Upper lobe of left lung (tissue), 6 donors: ENCODE measurements around the gene CARD10. TPM values are rescaled to one million over a fixed set of nuclear protein-coding genes. Genes with fewer than 3 reads are reported as not detected.

Experiments
- ATAC-seq, 2 donors: fragments of 200-7000 bp; cut with Tn5 transposase; one replicate each; pipeline ENCODE4 v1.9.1; 2022; ENCODE audit warnings: mild to moderate bottlenecking in 2 of 2, moderate library complexity in 2 of 2; ENCODE audit not compliant: low FRiP score in 2 of 2
- DNase-seq, 2 donors: peaks; one replicate each; pipeline ENCODE4 v3.0.0-alpha.2; 2019 to 2020
- H3K27ac ChIP-seq, 4 donors: fragments of 200-600 bp; sonication (generic); one replicate each; pipeline ENCODE4 v1.5.1; 2016 to 2019
- H3K27me3 ChIP-seq, 4 donors: fragments of 200-600 bp; sonication (generic); one replicate each; pipeline ENCODE4 v1.5.1; 2017 to 2019
- H3K36me3 ChIP-seq, 4 donors: fragments of 200-600 bp; sonication (generic); one replicate each; pipeline ENCODE4 v1.5.1; 2016 to 2019
- H3K4me1 ChIP-seq, 4 donors: fragments of 200-600 bp; sonication (generic); one replicate each; pipeline ENCODE4 v1.5.1; 2018 to 2019
- H3K4me3 ChIP-seq, 4 donors: fragments of 200-600 bp; sonication (generic); one replicate each; pipeline ENCODE4 v1.5.1; 2017 to 2019; ENCODE audit warnings: mild to moderate bottlenecking in 2 of 4, moderate library complexity in 1 of 4
- H3K9me3 ChIP-seq, 4 donors: fragments of 200-600 bp; sonication (generic); one replicate each; pipeline ENCODE4 v1.5.1; 2018 to 2019
- EP300 ChIP-seq, 4 donors: sonication (generic); formaldehyde crosslinking; IDR thresholded peaks; one replicate each; pipeline ENCODE4 v1.5.1; 2017; ENCODE audit warnings: antibody characterized with exemption in 4 of 4, control low read depth in 2 of 4
- POLR2A ChIP-seq, 4 donors: fragments of 450-650 bp; IDR thresholded peaks; one replicate each; pipeline ENCODE4 v1.5.1; 2016 to 2017; ENCODE audit warnings: antibody characterized with exemption in 4 of 4, mild to moderate bottlenecking in 2 of 4
- POLR2AphosphoS5 ChIP-seq, 2 donors: sonication (generic); formaldehyde crosslinking; IDR thresholded peaks; one replicate each; pipeline ENCODE4 v1.5.1; 2017; ENCODE audit warnings: antibody characterized with exemption in 2 of 2
- WGBS, 2 donors: methylation state at CpG; one replicate each; pipeline ENCODE4 v1.1.5; 2017 to 2018; 5-methylcytosine and 5-hydroxymethylcytosine counted together
- total RNA-seq, 6 donors: library from RNA; depleted of rRNA in 4 of 6; stranded (reverse); fragments of >200 nt in 4 of 6; gene quantifications; one replicate each; pipeline versions ENCODE4 v1.1.0 to v1.2.1, GENCODE V29; 2016 to 2021
- TF ChIP-seq, protein P1 (sequence below), 6 experiments: fragments of 450-650 bp in 4 of 6; fragments of 200-600 bp in 2 of 6; sonication (generic) in 2 of 6; IDR thresholded peaks; one replicate each; pipeline ENCODE4 v1.5.1; 2016 to 2019; ENCODE audit warnings: antibody characterized with exemption in 6 of 6
- donor health status: DM: no; HTN: no; CAD: no; lungs with moderate emphysema.
- donor health status: DM: no; HTN: yes; CAD: no; lungs with severe emphysema.

CARD10 gene
- total RNA-seq, 6 donors from 2014 or later, result 6.2 to 19.8 (median 13.6) TPM

DNA sequence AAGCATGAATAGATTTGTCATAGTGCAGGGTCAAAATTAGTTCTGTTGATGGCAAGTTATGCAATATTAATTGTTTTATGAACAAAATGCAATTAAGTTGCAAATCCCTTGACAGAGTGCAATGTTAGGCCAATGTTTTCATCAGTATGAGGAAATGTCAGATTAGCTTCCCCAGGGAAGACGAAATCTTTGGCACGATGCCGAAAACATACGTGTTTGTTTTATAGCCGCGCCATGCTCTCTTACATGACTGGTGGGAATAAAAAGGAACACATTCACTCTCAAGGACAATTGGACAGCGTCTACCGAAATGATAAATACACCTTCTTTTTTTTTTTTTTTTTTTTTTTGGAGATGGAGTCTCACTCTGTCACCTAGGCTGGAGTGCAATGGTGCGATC lies 60.0 kb downstream of the CARD10 start:
- no peaks in the 10 kb centered on the region for H3K9me3 ChIP-seq
- no peaks in the 10 kb centered on the region for H3K27me3 ChIP-seq
- 69 to 72% methylated on average over 9 of the region's 9 CpGs for WGBS, 2 donors
- H3K27ac ChIP-seq, result no peak overlapping the region
- no peak overlapping the region for H3K4me3 ChIP-seq
- TF ChIP-seq, protein P1, sequence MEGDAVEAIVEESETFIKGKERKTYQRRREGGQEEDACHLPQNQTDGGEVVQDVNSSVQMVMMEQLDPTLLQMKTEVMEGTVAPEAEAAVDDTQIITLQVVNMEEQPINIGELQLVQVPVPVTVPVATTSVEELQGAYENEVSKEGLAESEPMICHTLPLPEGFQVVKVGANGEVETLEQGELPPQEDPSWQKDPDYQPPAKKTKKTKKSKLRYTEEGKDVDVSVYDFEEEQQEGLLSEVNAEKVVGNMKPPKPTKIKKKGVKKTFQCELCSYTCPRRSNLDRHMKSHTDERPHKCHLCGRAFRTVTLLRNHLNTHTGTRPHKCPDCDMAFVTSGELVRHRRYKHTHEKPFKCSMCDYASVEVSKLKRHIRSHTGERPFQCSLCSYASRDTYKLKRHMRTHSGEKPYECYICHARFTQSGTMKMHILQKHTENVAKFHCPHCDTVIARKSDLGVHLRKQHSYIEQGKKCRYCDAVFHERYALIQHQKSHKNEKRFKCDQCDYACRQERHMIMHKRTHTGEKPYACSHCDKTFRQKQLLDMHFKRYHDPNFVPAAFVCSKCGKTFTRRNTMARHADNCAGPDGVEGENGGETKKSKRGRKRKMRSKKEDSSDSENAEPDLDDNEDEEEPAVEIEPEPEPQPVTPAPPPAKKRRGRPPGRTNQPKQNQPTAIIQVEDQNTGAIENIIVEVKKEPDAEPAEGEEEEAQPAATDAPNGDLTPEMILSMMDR (IDR thresholded peaks at IDR 0.05), result no peak
- no peak for TF ChIP-seq POLR2AphosphoS5 (IDR thresholded peaks at IDR 0.05)
- TF ChIP-seq POLR2A (IDR thresholded peaks at IDR 0.05), result no peak
- no peak for TF ChIP-seq EP300 (IDR thresholded peaks at IDR 0.05)
- H3K36me3 ChIP-seq, result no peaks in the 10 kb centered on the region
- H3K4me1 ChIP-seq, result peaks cover 0 to 18% (median 6%) of the 10 kb centered on the region in 4 donors
- DNase-seq (no peak), ATAC-seq (no peak)

DNA sequence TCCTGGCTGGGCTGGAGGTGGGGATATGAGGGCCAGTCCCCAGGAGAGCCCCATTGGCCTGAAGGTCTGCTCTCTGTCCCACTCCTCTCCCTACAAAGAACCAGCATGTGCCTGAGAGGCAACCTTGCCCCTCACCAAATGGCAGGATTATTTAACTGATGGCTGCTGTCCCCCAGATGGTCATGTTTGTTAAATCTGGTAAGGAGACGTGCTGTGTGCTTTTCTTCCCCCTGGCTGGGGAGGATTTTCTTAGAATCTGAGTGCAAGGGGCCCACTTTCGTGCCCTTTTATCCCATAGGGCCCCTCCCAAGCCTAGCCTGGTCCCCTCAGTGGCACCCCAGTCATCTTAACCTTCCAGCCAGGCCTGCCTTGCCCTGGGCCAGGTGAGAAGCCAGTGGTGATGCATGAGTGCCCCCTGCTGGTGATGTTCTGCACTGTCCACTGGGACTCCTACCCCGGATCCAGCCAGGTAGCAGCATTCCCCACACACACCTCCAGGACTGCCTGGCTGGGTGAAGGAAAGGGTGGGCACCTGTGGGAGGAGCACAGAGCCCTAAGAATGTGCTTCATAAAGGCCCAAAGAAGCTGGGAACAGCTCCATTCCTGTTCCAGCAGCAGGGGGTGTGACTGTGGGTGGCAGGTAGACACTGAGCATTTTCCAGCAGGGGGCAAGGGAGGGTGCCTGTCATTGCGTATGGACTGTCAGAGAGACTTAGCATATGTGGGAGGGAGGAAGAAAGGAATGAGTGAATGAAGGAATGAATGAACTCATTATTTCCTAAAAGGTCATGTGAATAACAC lies 61.9 kb downstream of the CARD10 start:
- no peak for TF ChIP-seq POLR2A (IDR thresholded peaks at IDR 0.05)
- TF ChIP-seq, protein P1 (IDR thresholded peaks at IDR 0.05), result peak; percentile 79 to 93 (median 90)
- Histone ChIP-seq H3K9me3 (no peaks in the 10 kb centered on the region), H3K36me3 (no peaks in the 10 kb centered on the region), H3K27ac (no peak overlapping the region), H3K27me3 (no peaks in the 10 kb centered on the region), H3K4me1 (peaks cover 0 to 15% (median 6%) of the 10 kb centered on the region in 4 donors), H3K4me3 (no peak overlapping the region)
- WGBS, 2 donors, result 46 to 61% methylated on average over 3 to 4 of the region's 4 CpGs
- DNase-seq (peak in 1 of 2 donors; percentile 82), ATAC-seq (peak; percentile 85 to 90)

DNA sequence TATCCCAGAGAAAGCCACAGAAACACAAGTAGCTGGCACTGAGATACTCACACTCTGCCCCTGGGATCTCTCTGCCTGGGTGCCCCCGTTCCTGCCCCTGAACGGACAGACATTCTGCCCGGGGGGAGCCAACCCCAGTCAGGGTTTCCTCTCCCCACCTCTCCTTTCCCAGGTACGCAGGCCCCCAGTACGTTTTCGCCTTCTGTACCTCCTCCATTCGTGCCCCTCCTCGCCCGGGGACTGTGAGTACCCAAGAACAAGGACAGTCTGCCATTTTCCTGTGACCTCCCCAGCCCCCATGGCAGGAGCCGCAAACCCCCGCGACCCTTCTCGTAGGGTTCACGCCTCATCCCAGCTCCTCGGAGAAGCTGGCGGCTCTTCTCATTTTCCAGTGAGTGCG lies 62.9 kb downstream of the CARD10 start:
- TF ChIP-seq, protein P1 (IDR thresholded peaks at IDR 0.05), result no peak
- TF ChIP-seq POLR2A (IDR thresholded peaks at IDR 0.05) (no peak), EP300 (IDR thresholded peaks at IDR 0.05) (no peak), POLR2AphosphoS5 (IDR thresholded peaks at IDR 0.05) (no peak)
- no peak for ATAC-seq
- H3K36me3 ChIP-seq, result no peaks in the 10 kb centered on the region
- no peak overlapping the region for H3K27ac ChIP-seq
- no peaks in the 10 kb centered on the region for H3K9me3 ChIP-seq
- no peak overlapping the region for H3K4me3 ChIP-seq
- no peak for DNase-seq
- WGBS, 2 donors, result 81 to 85% methylated on average over 17 of the region's 17 CpGs
- H3K27me3 ChIP-seq, result no peaks in the 10 kb centered on the region
- peaks cover 0 to 15% (median 6%) of the 10 kb centered on the region in 4 donors for H3K4me1 ChIP-seq

DNA sequence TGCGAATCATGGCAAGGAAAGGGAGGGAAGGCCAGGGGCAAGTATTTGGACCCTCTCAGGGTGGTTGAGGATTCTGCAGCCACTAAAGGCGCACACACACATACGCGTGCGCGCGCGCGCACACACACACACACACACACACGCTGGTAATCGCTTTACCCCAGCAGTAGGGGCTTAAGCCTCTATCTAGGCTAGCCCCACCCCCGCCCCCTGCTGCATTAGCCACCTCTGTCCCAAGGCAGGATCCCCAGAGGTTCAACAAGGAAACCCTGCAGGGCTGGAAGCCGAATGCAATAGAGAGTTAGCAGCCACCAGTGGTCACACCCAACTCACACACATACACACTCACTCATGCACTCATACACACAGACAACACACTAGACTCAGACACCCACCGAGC lies 63.3 kb downstream of the CARD10 start:
- Histone ChIP-seq H3K9me3 (no peaks in the 10 kb centered on the region), H3K27me3 (no peaks in the 10 kb centered on the region), H3K36me3 (no peaks in the 10 kb centered on the region), H3K27ac (no peak overlapping the region), H3K4me3 (no peak overlapping the region), H3K4me1 (peaks cover 0 to 15% (median 6%) of the 10 kb centered on the region in 4 donors)
- DNase-seq (no peak), ATAC-seq (no peak)
- WGBS, 2 donors, result 77 to 79% methylated on average over 9 to 14 of the region's 14 CpGs
- TF ChIP-seq EP300 (IDR thresholded peaks at IDR 0.05), result no peak
- TF ChIP-seq, protein P1 (IDR thresholded peaks at IDR 0.05), result no peak
- no peak for TF ChIP-seq POLR2A (IDR thresholded peaks at IDR 0.05)
- no peak for TF ChIP-seq POLR2AphosphoS5 (IDR thresholded peaks at IDR 0.05)
